ENCODE data around the gene ATP8A2. TPM values are rescaled to one million over a fixed set of nuclear protein-coding genes. Genes with fewer than 3 reads are reported as not detected.

ATP8A2 gene
- total RNA-seq, 2 donors from 2014 or later: 0.10 to 0.64 TPM

DNA sequence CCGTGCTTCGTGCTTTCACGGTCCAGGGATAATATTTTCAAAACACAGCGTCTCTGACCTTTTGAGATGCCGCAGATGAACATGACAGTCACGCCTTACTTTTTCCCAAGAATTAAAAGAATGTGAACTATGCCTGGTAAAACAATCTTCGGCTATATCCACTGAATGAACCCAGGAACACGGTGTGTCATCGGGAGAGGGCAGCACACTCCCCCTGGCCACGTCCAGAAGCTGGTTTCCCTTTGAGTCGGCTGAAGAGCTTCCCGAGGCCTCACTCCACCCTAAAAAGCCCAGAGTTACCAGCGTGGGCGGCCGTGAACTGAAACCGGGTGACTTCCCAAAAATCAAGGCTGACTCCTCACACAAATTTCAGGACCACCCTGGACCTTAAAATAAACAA lies 702.9 kb downstream of the ATP8A2 start:
- H3K9ac ChIP-seq (ENCODE audit: low read depth in 2 of 2, low read length in 2 of 2): no peak overlapping the region

More for the DNA sequence above, 702.9 kb downstream of the ATP8A2 start:
- H3K27me3 ChIP-seq: no peaks in the 10 kb centered on the region
- H3K27ac ChIP-seq: no peak overlapping the region
- no peaks in the 10 kb centered on the region for H3K9me3 ChIP-seq
- intact Hi-C loops (cut with DNase I): no loop called here
- no peaks in the 10 kb centered on the region for H3K4me1 ChIP-seq
- DNase-seq: no peak
- TF ChIP-seq, protein P1, sequence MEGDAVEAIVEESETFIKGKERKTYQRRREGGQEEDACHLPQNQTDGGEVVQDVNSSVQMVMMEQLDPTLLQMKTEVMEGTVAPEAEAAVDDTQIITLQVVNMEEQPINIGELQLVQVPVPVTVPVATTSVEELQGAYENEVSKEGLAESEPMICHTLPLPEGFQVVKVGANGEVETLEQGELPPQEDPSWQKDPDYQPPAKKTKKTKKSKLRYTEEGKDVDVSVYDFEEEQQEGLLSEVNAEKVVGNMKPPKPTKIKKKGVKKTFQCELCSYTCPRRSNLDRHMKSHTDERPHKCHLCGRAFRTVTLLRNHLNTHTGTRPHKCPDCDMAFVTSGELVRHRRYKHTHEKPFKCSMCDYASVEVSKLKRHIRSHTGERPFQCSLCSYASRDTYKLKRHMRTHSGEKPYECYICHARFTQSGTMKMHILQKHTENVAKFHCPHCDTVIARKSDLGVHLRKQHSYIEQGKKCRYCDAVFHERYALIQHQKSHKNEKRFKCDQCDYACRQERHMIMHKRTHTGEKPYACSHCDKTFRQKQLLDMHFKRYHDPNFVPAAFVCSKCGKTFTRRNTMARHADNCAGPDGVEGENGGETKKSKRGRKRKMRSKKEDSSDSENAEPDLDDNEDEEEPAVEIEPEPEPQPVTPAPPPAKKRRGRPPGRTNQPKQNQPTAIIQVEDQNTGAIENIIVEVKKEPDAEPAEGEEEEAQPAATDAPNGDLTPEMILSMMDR (IDR thresholded peaks at IDR 0.05): no peak
- no peak overlapping the region for H3K4me3 ChIP-seq
- no peaks in the 10 kb centered on the region for H3K36me3 ChIP-seq

Other genes with a start within 250 kb of the ATP8A2 start
- gene AMER2, start 199.7 kb upstream of the ATP8A2 start, total RNA-seq: under 1 TPM in 1 of 2 donors, not detected in 1; 0.08 TPM
- gene MTMR6, start 84.5 kb upstream of the ATP8A2 start, total RNA-seq: 10 to 100 TPM; 11.0 to 16.3 TPM
- gene NUP58, start 70.3 kb upstream of the ATP8A2 start, total RNA-seq: 10 to 100 TPM; 40.7 to 52.4 TPM